Activated CD4-positive, alpha-beta T cell treated with anti-CD3 and anti-CD28 coated beads for 36 hours (primary cell): ENCODE measurements around the gene DSCAM. TPM values are rescaled to one million over a fixed set of nuclear protein-coding genes. Genes with fewer than 3 reads are reported as not detected.

Experiments used
- ATAC-seq: fragments of 200-7000 bp; cut with Tn5 transposase; one replicate; pipeline ENCODE4 v1.10.0; 2021; ENCODE audit warnings: mild to moderate bottlenecking, moderate library complexity
- CTCF ChIA-PET: fragments of 350-600 bp; sonication (Branson Sonifier 250); formaldehyde crosslinking; loops from one replicate; lab custom pipeline; 2021; ENCODE audit warnings: antibody characterized with exemption; lab: Charles Lee
- POLR2A ChIA-PET: fragments of 350-600 bp; sonication (Branson Sonifier 250); formaldehyde crosslinking; loops from one replicate; lab custom pipeline; 2021; ENCODE audit warnings: antibody characterized with exemption, inconsistent platforms; lab: Charles Lee
- DNase-seq: peaks from one replicate; pipeline ENCODE4 v3.0.0-alpha.2; 2020
- H3K27ac Mint-ChIP-seq: one replicate; pipeline ENCODE4 v1.8.0; 2021; ENCODE audit warnings: mixed read lengths
- H3K27me3 Mint-ChIP-seq: one replicate; pipeline ENCODE4 v1.8.0; 2021; ENCODE audit warnings: mixed read lengths
- H3K36me3 Mint-ChIP-seq: one replicate; pipeline ENCODE4 v1.8.0; 2021; ENCODE audit warnings: low read depth, mixed read lengths
- H3K4me1 Mint-ChIP-seq: one replicate; pipeline ENCODE4 v1.8.0; 2021; ENCODE audit warnings: mixed read lengths
- H3K4me3 Mint-ChIP-seq: one replicate; pipeline ENCODE4 v1.8.0; 2021; ENCODE audit warnings: mild to moderate bottlenecking, moderate library complexity, mixed read lengths
- H3K9me3 Mint-ChIP-seq: one replicate; pipeline ENCODE4 v1.8.0; 2021; ENCODE audit warnings: low read depth, mixed read lengths
- intact Hi-C, 2 experiments: fragments of 100-400 bp; cut with DNase I in 1 of 2; cut with micrococcal nuclease in 1 of 2; formaldehyde crosslinking; loops; one replicate each; pipeline versions ENCODE4 v1.14.2 to v1.15.1; 2022 to 2024; cut with DNase I, micrococcal nuclease
- total RNA-seq, 2 experiments: library from RNA; stranded (reverse); gene quantifications; one replicate each; pipeline ENCODE4 v1.2.3, GENCODE V29; 2021

Gene DSCAM
- total RNA-seq, 2 experiments from 2014 or later: not detected

DNA sequence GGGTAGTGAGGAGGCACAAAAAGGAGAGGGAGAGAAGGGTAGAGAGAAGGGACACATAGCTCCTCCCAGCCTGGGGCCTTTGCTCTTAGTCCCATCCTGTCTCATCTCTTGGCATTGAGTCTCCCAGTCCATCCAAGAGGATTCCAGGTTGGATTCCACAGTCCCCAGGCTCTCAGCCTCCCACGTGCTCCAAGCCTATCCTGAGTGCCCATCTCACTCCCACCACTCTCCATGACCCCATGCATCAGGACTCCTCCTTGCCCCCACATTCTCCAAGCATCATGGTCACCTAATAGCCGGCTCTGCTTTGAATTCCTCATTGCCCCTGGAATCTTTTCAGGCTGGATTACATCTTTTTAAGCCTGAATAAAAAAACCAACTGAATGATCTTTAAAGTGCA lies 87.9 kb downstream of the DSCAM start:
- ATAC-seq (no peak), DNase-seq (no peak)
- Mint-ChIP-seq H3K27me3 (peaks cover 15% of the 10 kb centered on the region), H3K4me1 (no peaks in the 10 kb centered on the region), H3K9me3 (peaks cover 1% of the 10 kb centered on the region), H3K36me3 (no peaks in the 10 kb centered on the region), H3K4me3 (no peak overlapping the region), H3K27ac (no peak overlapping the region)
- intact Hi-C loops: no loop called here
- ChIA-PET CTCF (no interaction called here), POLR2A (no interaction called here)

DNA sequence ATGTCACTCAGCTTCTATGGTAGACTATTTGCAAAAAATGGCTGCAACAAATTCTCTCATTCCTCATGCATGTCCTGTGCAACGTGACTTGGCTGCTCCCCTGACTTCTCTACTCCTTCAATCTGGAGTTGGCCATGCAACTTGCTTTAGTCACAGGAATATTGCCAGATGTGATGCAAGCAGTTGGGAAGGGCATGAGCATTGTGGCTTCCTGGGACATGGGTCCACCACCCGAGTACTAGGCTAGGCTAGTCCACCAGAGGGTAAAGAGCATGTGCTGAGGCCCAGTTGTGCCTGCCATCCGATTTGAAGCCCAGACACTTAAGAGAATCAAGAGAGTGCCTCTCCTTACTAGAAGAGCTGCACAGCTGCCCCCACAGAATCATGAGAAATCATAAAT lies 89.6 kb downstream of the DSCAM start:
- intact Hi-C loops: no loop called here
- CTCF ChIA-PET: no interaction called here
- Mint-ChIP-seq H3K27me3 (peaks cover 18% of the 10 kb centered on the region), H3K4me1 (no peaks in the 10 kb centered on the region), H3K9me3 (peaks cover 1% of the 10 kb centered on the region), H3K4me3 (no peak overlapping the region), H3K27ac (no peak overlapping the region), H3K36me3 (no peaks in the 10 kb centered on the region)
- POLR2A ChIA-PET: no interaction called here
- DNase-seq (no peak), ATAC-seq (no peak)

DNA sequence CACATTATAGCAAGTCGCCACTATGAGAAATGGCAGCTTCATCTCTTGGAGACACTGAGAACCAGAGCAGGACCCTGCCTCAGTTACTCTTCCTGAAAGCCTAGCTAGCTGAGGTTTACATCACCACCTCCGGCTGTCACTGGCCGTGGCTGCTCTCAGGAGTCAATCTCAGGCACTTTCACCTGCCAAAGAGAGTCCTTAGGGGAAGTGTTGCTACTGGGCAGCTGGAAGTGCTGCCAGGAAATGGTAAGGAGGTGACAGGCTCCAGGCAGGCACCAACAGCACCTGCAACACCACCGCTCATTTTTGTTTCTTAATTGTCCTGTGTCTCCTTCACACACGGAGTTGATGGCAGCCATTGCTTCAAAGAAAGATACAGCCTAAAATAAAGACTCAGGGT lies 92.5 kb downstream of the DSCAM start:
- Mint-ChIP-seq H3K9me3 (peaks cover 1% of the 10 kb centered on the region), H3K27ac (no peak overlapping the region), H3K36me3 (no peaks in the 10 kb centered on the region), H3K27me3 (peaks cover 10% of the 10 kb centered on the region), H3K4me3 (no peak overlapping the region), H3K4me1 (no peaks in the 10 kb centered on the region)
- no peak for ATAC-seq
- DNase-seq: no peak
- intact Hi-C loops: no loop called here
- ChIA-PET CTCF (no interaction called here), POLR2A (no interaction called here)

- POLR2A ChIA-PET: no interaction called here
- peaks cover 8% of the 10 kb centered on the region for H3K27me3 Mint-ChIP-seq
- ATAC-seq (no peak), DNase-seq (no peak)
- no peaks in the 10 kb centered on the region for H3K36me3 Mint-ChIP-seq
- H3K4me1 Mint-ChIP-seq: no peaks in the 10 kb centered on the region
- CTCF ChIA-PET: interaction anchor here (0.6 kb wide), 1 partner anchor 107 kb away, joined by 3 read pairs; no protein-coding TSS in a partner anchor
- no peak overlapping the region for H3K27ac Mint-ChIP-seq
- H3K9me3 Mint-ChIP-seq: peaks cover 1% of the 10 kb centered on the region
- no peak overlapping the region for H3K4me3 Mint-ChIP-seq
- intact Hi-C loops: no loop called here
Observed at GRCh38 chr21:40753756-40754155, 93.2 kb downstream of the DSCAM start.

DNA sequence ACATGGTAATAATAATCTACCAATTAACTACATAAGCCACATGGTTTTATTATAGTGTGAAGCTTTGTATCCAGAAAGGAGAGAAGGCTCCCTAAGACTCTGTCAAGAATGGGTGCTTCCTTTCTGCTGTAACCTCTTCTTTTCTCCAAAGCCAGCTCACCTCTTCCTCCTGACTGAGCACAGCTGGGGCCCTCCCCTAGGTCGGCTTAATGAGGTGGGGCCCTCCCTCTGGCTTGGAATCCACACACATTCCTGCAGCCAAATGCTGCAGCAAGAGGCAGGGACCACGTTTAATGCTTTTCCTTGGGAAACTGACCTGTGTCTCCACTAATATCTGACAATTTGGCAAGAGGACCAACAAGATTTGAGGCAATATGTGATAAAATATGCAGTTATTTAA lies 94.8 kb downstream of the DSCAM start:
- no peak overlapping the region for H3K4me3 Mint-ChIP-seq
- H3K27me3 Mint-ChIP-seq: peaks cover 8% of the 10 kb centered on the region
- DNase-seq: no peak
- no peak for ATAC-seq
- CTCF ChIA-PET: no interaction called here
- H3K9me3 Mint-ChIP-seq: peaks cover 1% of the 10 kb centered on the region
- H3K27ac Mint-ChIP-seq: no peak overlapping the region
- intact Hi-C loops: no loop called here
- H3K4me1 Mint-ChIP-seq: no peaks in the 10 kb centered on the region
- no peaks in the 10 kb centered on the region for H3K36me3 Mint-ChIP-seq
- POLR2A ChIA-PET: no interaction called here

DNA sequence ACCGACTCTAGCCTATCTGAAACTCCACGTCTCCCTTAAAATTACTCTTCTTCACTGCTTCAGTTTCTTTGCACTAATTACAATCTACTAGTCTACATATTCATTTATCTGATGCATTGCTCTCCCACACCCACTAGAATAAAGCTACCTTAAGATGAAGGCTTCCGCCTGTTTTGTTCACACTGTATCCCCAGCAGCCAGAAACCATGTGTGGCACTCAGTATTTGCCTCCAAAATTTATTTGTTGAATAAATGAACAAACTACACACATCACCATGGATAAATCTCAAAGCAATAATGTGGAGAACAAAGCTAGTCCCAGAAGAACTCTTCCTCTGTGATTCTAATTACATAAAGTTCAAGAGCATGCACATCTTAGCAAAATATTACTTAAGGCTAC lies 95.7 kb downstream of the DSCAM start:
- ChIA-PET CTCF (no interaction called here), POLR2A (no interaction called here)
- Mint-ChIP-seq H3K27ac (no peak overlapping the region), H3K27me3 (peaks cover 8% of the 10 kb centered on the region), H3K9me3 (peaks cover 1% of the 10 kb centered on the region), H3K4me3 (no peak overlapping the region), H3K36me3 (no peaks in the 10 kb centered on the region), H3K4me1 (no peaks in the 10 kb centered on the region)
- intact Hi-C loops: no loop called here
- DNase-seq (no peak), ATAC-seq (no peak)

GRCh38 chr21:40736145-40736544 lies 110.8 kb downstream of the DSCAM start:
- POLR2A ChIA-PET: no interaction called here

GRCh38 chr21:40733024-40733397 lies 113.9 kb downstream of the DSCAM start:
- no peak for DNase-seq
- peaks cover 4% of the 10 kb centered on the region for H3K27me3 Mint-ChIP-seq
- no peaks in the 10 kb centered on the region for H3K9me3 Mint-ChIP-seq
- H3K36me3 Mint-ChIP-seq: no peaks in the 10 kb centered on the region
- H3K27ac Mint-ChIP-seq: no peak overlapping the region
- CTCF ChIA-PET: no interaction called here
- H3K4me3 Mint-ChIP-seq: no peak overlapping the region
- POLR2A ChIA-PET: no interaction called here
- H3K4me1 Mint-ChIP-seq: no peaks in the 10 kb centered on the region
- intact Hi-C loops: no loop called here
- ATAC-seq: no peak

More at GRCh38 chr21:40736145-40736544, 110.8 kb downstream of the DSCAM start:
- H3K9me3 Mint-ChIP-seq: no peaks in the 10 kb centered on the region
- no peaks in the 10 kb centered on the region for H3K4me1 Mint-ChIP-seq
- H3K36me3 Mint-ChIP-seq: no peaks in the 10 kb centered on the region
- ATAC-seq: no peak
- intact Hi-C loops: no loop called here
- CTCF ChIA-PET: no interaction called here
- no peak overlapping the region for H3K4me3 Mint-ChIP-seq
- DNase-seq: no peak
- H3K27me3 Mint-ChIP-seq: peaks cover 4% of the 10 kb centered on the region
- no peak overlapping the region for H3K27ac Mint-ChIP-seq

GRCh38 chr21:40732253-40733023 lies 114.5 kb downstream of the DSCAM start:
- POLR2A ChIA-PET: no interaction called here
- H3K27ac Mint-ChIP-seq: no peak overlapping the region
- no peak overlapping the region for H3K4me3 Mint-ChIP-seq

DNA sequence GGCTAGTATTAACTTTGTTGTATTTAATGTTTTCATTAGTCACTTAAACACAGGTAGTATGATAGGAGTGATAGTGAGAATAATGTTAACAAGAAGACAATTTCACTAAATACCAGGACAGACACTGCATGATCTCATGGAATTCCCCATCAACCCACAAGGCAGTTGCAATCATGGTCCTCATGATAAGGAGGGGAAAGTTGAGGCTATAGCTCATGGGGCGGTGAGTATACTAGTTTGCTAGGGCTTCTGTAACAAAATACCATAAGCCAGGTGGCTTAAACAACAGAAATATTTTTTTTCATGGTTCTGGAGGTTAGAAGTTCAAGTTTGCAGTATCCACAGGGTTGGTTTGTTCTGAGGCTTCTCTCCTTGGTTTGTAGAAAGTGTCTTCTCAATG lies 115.8 kb downstream of the DSCAM start:
- no peak for ATAC-seq
- H3K36me3 Mint-ChIP-seq: no peaks in the 10 kb centered on the region
- ChIA-PET CTCF (no interaction called here), POLR2A (no interaction called here)
- no peaks in the 10 kb centered on the region for H3K9me3 Mint-ChIP-seq
- DNase-seq: no peak
- H3K27ac Mint-ChIP-seq: no peak overlapping the region
- H3K4me3 Mint-ChIP-seq: no peak overlapping the region
- intact Hi-C loops: no loop called here
- H3K27me3 Mint-ChIP-seq: peaks cover 4% of the 10 kb centered on the region
- no peaks in the 10 kb centered on the region for H3K4me1 Mint-ChIP-seq

More at GRCh38 chr21:40732253-40733023, 114.5 kb downstream of the DSCAM start:
- DNase-seq (no peak), ATAC-seq (no peak)
- CTCF ChIA-PET: no interaction called here
- H3K27me3 Mint-ChIP-seq: peaks cover 4% of the 10 kb centered on the region
- no peaks in the 10 kb centered on the region for H3K36me3 Mint-ChIP-seq
- H3K9me3 Mint-ChIP-seq: no peaks in the 10 kb centered on the region
- no peaks in the 10 kb centered on the region for H3K4me1 Mint-ChIP-seq
- intact Hi-C loops: no loop called here

- H3K4me3 Mint-ChIP-seq: no peak overlapping the region
- CTCF ChIA-PET: no interaction called here
Observed at GRCh38 chr21:40730426-40730800, 116.5 kb downstream of the DSCAM start.

GRCh38 chr21:40729761-40730425 lies 117.1 kb downstream of the DSCAM start:
- H3K4me1 Mint-ChIP-seq: no peaks in the 10 kb centered on the region
- no peak overlapping the region for H3K4me3 Mint-ChIP-seq
- H3K27ac Mint-ChIP-seq: no peak overlapping the region
- CTCF ChIA-PET: no interaction called here
- no peak for DNase-seq
- no peaks in the 10 kb centered on the region for H3K36me3 Mint-ChIP-seq
- POLR2A ChIA-PET: no interaction called here
- no peak for ATAC-seq
- no peaks in the 10 kb centered on the region for H3K27me3 Mint-ChIP-seq
- no peaks in the 10 kb centered on the region for H3K9me3 Mint-ChIP-seq
- intact Hi-C loops: no loop called here

More at GRCh38 chr21:40730426-40730800, 116.5 kb downstream of the DSCAM start:
- H3K4me1 Mint-ChIP-seq: no peaks in the 10 kb centered on the region
- H3K36me3 Mint-ChIP-seq: no peaks in the 10 kb centered on the region
- H3K27me3 Mint-ChIP-seq: peaks cover 2% of the 10 kb centered on the region
- ATAC-seq (no peak), DNase-seq (no peak)
- no peak overlapping the region for H3K27ac Mint-ChIP-seq
- no peaks in the 10 kb centered on the region for H3K9me3 Mint-ChIP-seq
- intact Hi-C loops: no loop called here
- POLR2A ChIA-PET: no interaction called here
